Erythroblast (primary cell): ENCODE data around the gene PRDM2.

ENCODE experiments used
- GATA1 ChIP-seq: IDR thresholded peaks from 2 replicates; pipeline ENCODE4 v1.6.1; 2011; ENCODE audit warnings: low read depth, mild to moderate bottlenecking, control low read depth, low read length, moderate library complexity
- POLR2A ChIP-seq: IDR thresholded peaks from 2 replicates; pipeline ENCODE4 v1.6.1; 2011; ENCODE audit warnings: mild to moderate bottlenecking, low read length

DNA sequence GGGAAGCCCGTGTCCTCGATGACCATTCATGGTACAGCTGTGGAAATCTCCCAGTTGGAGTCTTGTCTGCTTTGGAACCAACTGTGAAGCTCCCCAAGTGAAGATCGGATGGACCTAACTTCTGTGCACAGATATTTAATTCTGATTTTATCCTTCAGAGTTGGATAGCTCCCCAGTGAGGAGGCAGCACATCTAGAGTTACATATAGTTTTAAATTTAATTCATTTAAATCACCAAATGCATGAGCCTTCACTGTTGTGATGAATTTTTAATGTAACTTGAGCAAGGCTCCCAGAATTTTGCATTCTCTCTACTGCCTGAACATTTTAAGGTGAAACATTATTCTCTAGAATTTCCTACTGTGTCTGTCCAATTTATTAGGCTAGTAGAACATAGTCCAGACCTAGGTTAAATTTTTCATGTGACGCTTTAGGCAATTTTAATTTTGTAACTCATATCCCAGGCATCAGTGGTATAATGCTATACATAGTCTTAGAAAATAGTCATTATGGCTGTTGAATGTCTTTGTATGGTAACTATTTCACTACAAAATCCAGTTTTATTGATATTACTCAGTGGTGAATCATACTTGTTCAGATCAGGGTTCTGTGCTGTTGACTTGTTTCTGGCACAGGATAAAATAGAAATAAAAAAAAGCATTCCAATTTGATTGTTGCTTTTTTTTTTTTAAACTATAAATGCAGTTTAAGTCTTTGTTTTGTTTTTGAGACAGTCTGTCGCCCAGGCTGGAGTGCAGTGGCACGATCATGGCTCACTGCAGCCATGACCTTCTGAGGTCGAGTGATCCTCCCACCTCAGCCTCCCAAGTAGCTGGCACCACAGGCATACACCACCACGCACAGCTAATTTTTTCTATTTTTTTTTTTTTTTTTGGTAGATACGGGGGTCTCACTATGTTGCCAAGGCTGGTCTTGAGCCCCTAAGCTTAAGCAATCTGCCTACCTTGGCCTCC, 66.9 kb downstream of the PRDM2 start:
- TF ChIP-seq POLR2A (no peak), GATA1 (no peak)
